Globus pallidus (tissue), 1 donor: ENCODE measurements around the gene VPS11.

Source experiments
- DNase-seq: peaks from one replicate; pipeline ENCODE4 v3.0.0-alpha.2; 2015; ENCODE audit warnings: low spot score

VPS11 gene

GRCh38 chr11:119081682-119082260 is 14.2 kb downstream of the VPS11 start:
- DNase-seq = peak; percentile 91

GRCh38 chr11:119084663-119085436 is 17.2 kb downstream of the VPS11 start, which contains the start of gene HMBS:
HMBS (plus strand) TSS chr11:119084881; CDS start chr11:119085034, 153 bp downstream.
- DNase-seq = peak; percentile 98

DNA sequence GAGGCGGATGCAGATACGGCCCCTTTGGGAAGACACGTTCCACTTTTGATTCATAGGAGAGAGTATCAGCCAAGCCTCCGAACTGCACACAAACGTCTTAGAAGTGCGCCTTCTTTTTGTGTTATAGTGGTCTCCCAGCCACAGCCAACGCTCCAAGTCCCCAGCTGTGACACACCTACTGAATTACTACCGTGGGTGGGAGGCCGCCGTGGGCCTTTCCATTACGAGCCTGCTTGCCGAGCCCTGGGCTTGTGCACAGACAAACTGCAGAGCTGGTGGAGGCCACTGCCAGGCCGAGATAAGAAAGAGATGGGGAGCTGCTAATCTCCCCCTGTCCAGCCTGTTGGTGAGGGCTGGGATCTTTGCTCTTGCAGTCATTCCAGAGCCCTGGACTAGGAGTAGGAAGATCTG is 17.8 kb downstream of the VPS11 start:
- DNase-seq = no peak

DNA sequence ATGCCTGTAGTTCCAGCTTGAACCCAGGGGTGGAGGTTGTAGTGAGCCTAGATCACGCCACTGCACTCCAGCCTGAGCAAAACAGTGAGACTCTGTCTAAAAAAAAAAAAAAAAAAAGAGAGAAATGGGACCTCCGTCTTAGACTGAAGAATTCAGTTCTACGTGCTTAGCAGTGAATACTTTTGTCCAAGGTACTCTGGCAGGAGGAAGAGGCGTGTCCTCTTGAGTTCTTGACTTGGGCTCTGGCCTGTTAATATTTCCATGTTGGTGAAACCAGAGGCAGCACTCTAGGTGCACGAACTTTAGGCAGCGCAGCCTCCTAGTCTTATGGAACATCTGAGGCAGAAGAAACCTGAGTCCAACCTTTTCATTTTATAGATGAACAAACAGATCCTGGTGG is 19.5 kb downstream of the VPS11 start:
- DNase-seq = no peak

DNA sequence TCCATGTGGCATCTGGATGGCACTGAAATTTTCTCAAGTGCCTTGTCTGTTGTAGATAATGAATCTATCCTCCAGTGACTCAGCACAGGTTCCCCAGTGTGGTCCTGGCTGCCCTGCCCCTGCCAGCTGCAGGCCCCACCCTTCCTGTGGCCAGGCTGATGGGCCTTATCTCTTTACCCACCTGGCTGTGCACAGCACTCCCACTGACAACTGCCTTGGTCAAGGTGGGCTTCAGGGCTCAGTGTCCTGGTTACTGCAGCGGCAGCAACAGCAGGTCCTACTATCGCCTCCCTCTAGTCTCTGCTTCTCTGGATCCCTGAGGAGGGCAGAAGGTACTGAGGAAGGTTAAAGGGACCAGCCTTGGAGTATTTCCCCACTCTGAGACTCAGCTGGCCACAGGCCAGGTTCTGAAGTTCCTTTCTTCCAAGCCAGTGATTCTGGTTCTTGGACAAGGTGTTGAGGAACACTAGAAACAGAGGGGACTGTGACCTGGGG is 20.2 kb downstream of the VPS11 start:
- no peak for DNase-seq

DNA sequence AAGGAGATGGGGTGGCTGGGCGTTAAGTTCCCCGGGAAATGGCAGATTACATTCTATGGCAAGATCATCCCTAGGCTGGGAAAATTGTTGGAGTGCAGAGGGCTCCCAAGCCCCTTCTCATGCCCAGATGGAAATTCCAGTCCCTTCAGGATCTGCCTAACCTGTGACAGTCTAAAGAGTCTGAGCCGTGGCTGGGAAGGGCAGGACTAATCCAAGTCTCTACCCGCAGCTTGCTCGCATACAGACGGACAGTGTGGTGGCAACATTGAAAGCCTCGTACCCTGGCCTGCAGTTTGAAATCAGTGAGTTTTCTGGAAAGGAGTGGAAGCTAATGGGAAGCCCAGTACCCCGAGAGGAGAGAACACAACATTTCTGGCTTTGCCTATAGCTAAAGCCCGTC is 20.8 kb downstream of the VPS11 start:
- no peak for DNase-seq

- DNase-seq = no peak
These were observed 21.7 kb downstream of the VPS11 start for GRCh38 chr11:119089319-119089718.

DNA sequence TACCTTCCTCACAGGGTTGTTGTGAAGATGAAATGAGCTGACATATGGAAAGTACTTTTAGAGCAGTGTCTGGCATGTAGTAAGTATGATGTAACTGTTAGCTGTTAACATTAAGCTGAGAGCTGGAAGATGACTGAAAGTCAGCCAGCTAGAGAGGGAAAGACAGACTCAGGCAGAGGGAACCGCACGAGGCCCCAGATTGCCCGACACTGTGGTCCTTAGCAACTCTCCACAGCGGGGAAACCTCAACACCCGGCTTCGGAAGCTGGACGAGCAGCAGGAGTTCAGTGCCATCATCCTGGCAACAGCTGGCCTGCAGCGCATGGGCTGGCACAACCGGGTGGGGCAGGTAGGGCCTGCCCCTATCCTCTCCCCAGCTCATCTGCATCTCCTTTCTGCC is 23.6 kb downstream of the VPS11 start:
- no peak for DNase-seq

DNA sequence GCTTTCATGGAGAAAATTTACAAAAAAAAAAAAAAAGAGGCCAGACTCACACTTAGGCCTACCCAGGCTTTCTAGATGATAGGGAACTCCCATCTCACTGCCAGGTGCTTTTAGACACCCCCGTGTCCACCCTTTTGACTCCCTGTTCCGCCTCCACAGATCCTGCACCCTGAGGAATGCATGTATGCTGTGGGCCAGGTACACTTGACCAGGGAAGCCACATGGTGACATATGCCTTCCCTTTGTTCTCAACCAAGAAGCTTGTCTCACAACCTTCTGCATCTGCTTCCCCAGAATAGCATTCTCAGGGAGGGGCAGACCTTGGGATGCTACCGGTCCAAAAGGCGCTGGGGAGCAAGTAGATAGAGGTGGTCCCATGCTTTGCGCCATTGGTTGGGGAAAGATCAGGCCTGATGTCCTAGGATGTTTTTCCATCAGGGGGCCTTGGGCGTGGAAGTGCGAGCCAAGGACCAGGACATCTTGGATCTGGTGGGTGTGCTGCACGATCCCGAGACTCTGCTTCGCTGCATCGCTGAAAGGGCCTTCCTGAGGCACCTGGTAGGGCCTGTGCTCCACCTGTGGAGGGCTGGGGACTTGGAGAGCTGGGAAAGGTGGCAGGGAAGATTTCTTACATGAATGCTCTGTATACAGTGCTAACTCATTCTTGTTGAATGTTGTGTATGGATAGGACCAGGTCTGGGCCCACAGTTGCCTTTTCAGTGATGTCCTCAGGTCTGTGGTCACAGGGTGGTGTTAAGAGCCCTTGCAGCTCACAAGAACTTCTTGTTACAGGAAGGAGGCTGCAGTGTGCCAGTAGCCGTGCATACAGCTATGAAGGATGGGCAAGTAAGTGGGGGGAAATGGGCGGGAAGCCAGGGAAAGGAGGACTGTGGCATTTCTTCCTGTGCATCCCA is 24.6 kb downstream of the VPS11 start:
- no peak for DNase-seq

- DNase-seq = no peak
These were observed 25.5 kb downstream of the VPS11 start for GRCh38 chr11:119092880-119093842.

- DNase-seq = no peak
These were observed 26.6 kb downstream of the VPS11 start for GRCh38 chr11:119093942-119094815.

DNA sequence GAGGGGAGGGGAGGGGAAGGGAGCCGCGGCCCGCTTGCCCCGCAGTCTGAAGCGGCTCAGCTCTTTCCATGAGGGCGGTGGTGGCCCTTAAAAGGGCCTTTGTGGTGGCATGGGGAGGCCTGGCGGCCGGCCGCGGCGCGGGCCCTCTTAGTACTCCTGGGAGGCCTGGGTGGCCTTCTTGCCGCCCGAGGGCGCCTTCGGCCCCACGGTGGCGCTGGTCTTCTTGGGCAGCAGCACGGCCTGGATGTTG is 27.1 kb downstream of the VPS11 start:
- DNase-seq = peak; percentile 89

- DNase-seq = peak; percentile 100
These were observed 27.7 kb downstream of the VPS11 start for GRCh38 chr11:119095066-119095880.

GRCh38 chr11:119099711-119100110 is 32.1 kb downstream of the VPS11 start:
- no peak for DNase-seq

DNA sequence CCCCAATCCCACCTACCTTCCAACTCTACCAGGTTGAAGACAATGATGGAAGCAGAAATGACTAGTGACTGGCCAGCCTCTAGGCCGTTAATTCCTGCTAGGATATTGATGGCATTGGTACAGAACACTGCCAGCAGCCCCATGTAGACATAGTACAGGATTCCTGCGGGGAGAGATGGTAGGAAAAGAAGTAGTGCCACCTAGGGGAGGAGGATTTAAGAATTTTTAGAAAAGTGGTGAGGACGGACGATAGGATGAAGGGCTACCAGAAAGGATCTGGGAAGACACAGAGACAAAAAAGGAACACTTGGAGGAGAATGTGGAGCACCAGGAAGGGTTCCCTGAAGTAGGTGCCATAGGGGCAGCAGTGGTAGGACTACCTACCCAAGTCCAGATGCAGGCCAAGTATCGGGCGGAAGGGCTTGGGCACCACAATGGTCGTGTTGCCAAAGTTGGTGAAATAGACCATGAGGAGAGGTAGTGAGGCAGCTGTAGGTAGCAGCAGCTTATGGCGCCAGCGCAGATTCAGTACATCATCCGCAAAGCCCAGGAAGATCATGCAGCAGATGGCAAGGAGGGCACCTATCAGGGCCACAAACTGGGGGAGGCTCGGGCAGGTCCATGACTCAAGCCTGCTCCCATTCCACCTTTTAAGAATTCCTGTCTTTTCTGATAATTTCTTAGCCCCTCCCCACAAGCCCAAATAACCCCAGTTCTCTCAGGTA is 32.8 kb downstream of the VPS11 start:
- DNase-seq = no peak

DNA sequence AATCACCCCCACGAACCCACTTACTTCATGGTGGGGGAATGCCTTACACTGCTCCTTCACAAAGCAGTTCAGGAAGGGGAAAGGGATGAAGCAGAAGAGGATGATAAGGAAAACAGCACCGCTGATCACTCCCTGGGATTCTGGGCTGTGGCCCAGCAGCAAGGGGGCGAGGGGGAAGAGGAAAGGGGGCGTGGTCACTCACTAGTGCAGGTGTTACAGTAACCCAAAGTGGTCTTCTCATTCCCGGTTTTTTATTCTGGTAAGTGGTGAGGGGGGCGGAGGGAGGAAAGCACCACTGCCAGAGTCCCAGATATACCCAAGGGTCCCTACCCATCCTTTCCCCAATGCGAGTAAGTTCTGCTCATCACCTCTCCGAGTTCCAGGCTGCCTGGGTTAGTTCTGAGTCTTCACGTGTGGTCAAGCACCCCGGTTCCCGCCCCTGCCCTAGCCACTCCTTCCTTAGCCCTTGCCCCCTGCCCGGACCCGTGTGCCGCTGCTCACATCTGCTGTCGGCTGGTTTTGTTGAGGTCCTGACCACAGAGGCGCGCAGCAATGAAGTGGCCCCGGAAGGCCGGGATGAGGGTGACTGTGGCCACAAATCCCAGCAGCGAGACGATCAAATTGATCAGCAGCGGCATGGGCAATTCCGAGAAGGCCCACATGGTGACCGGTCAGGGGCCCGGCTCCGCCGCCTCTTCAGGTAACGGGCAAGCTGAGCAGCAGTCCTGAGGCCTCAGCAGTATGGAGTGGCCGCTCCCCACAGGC is 33.6 kb downstream of the VPS11 start:
- no peak for DNase-seq

- peak; percentile 95 for DNase-seq
These were observed 34.3 kb downstream of the VPS11 start, which contains the start of gene DPAGT1 for GRCh38 chr11:119101759-119102423. DPAGT1 (minus strand) TSS chr11:119101853; CDS start chr11:119101655, 198 bp downstream.
